DMS 273 (cell line): ENCODE measurements around the gene MMP15.
"Not testable (repeated sequence)": the region's sequence is repeated elsewhere in the genome, so short reads cannot be mapped to it uniquely, and the experiment has no call there.

Experiments
- DNase-seq: peaks from one replicate; lab custom pipeline; 2025; ENCODE audit not compliant: unreplicated experiment; lab: John Stamatoyannopoulos, UW

MMP15 gene

DNA sequence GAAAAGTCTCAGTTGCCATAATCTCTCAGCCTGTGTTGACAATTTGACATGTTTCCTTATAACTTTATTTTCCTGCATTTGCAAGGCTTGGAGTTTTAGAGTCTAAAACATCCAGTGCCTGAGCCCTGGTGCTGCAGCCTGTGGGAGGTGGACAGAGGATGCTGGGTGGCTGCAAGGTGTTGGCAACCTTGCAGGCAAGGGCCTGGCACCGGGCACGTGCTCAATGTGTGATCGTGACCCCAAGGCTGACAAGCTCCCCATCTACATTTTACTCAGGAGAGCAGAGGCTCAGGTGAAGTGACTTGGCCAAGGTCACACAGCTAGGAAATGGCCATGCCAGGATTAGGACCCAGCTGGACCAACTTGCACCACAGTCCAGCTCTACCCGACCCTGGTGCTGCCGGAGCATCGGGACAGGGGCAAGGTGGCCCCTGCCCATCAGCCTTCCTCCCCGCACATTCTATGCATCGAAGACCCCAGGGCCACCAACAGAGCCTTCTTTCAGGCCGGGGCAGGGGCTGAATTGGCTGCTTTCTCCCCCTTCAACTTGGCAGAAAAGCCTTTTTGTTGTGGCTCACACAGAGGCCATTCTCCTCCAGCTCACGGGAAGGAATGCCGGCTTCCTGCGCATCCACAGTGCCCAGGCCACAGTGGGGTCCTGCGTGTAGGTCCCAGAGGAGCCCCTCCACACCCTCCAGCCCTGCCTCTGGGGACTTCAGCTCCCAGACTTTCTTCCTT, 23.1 kb downstream of the MMP15 start:
- no peak for DNase-seq

DNA sequence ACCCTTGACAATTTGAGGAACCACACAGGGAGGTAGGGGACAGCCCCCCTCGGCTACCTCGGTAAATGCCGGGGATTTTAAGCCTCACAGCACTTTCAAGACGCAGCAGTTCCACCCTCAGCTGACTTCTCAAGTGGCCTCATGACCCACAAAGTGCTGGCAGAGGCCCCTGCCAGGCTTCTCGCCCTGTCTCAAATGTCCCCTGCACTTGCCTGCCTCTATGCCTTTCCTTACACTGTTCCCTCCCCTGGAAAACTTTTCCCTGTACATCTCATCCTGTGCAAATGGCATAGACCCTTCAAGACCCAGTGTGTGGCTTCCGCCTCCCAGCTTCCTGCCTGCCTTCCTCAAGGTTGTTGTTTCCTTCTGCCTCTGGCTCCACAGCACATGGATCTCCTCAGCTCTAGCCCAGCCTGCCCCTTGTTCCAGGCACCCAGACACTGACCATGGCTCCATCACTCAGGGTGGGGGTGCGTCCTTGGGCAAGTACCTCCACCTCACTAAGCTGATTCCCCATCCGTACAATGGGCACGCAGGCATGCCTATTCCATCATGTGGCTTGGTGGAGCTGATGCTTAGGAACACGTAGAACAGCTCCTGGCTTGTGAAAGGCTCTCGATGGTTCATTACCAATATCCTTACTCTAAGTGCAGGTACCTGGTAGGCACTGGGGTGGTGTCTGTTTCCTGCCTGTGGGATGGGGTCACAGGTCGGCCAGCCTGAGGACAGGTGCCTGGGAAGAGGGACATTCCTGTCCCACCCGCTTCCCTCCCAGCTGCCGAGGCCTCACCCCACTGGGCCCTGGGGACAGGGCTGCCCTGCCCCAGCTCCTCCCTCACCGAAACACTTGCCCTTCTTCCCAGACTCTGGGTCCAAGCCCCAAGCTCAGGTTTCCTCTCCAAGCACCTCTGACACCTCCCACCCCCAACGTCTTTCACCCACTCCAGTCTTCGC, 24.0 kb downstream of the MMP15 start:
- no peak for DNase-seq

DNA sequence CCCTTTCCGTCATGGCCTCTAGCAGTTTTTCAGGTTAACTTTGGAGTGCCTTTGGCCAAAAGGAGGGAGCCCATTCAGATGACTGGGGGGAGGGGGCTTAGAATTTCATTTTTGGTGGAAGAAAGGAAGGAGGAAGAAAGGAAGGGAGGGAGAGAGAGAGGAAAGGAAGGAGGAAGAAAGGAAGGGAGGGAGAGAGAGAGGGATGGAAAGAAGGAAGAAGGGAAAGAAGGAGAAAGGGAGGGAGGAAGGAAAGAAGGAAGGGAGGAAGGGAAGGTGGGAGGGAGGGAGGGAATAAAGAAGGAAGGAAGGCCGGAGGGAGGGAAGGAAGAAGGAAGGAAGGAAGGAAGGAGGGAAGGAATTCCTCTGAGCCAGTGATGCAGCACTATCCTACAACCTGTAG, 25.7 kb downstream of the MMP15 start:
- no peak for DNase-seq

DNA sequence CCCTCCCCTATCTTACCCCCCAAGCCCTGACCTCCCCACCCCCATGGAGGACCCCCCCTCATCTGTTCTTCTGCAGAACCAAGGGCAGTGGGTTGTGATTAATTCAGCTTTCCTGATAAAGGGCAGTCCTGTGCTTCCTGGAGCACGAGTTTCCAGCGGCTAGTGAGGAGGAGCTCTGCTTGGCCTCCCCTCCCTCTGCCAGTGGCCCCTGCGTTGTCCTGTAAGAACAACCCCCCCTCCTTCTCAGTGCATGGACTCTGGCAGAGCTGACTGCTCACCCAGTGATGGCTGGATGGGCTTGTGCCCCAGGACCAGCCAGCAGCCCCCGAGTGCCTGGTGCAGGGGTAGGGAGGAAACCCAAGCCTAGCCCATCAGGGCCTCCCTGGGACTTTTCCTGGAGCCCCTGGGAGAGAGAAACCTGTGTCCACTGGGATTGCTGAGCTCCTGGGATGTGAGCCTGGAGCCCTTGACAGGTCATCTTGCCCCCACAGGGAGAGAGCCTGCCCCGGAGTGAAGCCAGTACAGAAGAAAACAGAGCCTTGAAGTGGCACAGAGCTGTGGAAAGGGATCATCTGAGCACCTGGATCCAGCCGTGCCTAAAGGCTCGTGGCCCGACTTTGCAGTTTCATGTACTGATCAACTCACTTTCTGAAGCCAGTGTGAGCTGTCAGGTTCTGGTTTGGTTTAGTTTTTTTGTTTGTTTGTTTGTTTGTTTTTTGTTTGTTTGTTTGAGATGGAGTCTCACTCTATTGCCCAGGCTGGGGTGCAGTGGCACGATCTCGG, 26.5 kb downstream of the MMP15 start:
- DNase-seq, result no peak

DNA sequence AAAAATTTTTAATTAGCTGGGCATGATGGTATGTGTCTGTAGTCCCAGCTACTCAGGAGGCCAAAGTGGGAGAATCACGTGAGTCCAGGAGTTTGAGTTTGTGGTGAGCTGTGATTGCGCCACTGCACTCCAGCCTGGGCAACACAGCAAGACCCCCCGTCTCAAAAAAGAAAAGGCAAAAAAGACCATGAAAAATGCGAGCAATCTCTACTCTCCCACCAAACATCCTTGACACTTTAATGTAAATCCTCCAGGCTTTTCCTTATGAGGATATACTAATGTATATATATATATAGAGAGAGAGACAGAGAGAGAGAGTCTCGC, 28.1 kb downstream of the MMP15 start:
- no peak for DNase-seq

DNA sequence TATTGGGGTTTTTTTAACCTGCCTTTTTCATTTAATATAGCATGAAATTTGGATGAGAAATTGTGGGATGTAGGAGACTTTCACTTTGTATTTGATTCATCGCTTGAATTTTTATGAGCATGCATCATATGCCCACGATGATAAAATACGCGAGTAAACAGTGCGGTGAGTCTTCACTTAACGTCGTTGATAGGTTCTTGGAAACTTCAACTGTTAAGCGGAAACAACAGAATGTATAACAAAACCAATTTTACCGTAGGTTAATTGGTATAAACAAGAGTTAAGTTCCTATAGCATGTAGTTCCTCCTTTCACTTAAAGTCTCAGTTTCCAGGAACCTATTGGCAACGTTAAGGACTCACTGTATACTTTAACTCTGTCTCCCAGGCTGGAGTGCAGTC, 28.7 kb downstream of the MMP15 start:
- no peak for DNase-seq

DNA sequence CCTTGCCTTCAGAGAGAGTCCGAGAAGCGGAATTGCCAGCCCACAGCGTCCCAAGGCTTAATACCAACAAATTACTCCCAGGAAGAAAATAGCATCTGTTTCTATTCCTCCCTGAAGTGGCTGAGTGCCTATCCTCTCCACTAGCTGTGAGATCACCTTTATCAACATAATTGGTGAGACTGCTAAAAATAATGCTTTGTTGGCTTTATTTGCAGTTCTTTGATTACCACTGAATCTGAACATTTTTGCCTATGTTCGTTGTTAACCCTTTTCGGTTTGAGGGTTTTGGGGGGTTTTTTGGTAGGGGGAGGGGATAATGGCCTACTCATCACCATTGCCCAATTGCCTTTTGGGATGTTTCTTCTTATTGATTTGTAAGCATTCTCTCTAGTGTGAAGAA, 31.0 kb downstream of the MMP15 start:
- DNase-seq, result no peak

DNA sequence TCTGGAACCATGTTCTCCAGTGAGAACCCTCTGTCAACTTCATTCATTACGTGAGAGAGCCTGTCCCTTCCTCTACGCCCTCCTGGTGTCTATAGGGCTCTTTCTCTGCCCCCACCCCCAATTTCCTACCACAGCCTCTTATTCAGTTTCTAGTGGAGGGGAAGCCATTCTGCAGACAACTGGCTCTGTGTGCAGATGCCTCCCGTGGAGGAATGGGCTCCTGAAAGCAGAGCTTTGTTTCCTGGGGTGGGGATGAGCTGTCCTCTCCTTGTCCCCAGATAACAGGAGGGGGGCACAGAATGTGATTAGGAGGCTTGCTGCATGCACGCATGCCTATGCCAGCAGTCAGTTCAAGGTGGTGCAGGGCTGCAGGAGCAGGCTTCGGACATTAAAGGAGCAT, 31.6 kb downstream of the MMP15 start:
- DNase-seq, result no peak

DNA sequence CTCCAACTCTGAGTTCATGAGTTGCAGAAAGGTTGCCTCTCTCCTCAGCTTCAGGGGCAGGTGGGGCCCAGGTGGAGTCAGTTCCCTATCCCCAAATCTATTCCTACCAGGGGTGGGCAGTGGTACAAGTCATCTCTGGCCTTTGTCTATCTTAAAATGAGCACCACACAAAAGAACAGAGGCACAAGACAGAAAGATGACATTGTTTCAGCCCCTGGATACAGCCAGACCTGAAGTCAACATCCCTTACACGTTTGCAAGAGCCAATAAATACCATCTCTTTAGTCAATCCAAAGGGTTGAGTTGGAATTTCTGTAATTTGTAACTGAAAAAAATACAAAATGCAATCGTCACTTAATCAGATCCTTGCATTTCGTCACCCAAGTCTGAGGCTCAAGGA, 32.2 kb downstream of the MMP15 start:
- DNase-seq, result no peak

DNA sequence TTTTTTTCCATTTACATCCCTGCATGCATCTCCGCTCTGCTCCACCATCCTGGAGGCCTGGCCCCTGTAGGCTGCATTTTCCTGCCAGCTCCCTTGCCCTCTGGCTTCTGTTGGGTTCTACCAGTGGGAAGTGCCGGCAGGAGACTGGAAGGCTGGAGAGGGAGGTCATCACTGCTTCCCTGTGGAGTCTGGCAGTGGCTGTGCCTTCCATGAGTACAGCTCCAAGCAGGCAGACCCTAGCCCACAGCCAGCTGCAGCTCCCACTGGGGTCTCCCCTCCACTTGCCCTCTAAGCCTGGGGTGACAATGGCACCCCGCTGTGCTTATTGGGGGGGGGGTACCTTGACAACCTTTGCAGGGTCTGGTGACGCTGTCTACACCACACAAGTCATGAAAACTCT, 37.3 kb downstream of the MMP15 start:
- DNase-seq, result no peak

DNA sequence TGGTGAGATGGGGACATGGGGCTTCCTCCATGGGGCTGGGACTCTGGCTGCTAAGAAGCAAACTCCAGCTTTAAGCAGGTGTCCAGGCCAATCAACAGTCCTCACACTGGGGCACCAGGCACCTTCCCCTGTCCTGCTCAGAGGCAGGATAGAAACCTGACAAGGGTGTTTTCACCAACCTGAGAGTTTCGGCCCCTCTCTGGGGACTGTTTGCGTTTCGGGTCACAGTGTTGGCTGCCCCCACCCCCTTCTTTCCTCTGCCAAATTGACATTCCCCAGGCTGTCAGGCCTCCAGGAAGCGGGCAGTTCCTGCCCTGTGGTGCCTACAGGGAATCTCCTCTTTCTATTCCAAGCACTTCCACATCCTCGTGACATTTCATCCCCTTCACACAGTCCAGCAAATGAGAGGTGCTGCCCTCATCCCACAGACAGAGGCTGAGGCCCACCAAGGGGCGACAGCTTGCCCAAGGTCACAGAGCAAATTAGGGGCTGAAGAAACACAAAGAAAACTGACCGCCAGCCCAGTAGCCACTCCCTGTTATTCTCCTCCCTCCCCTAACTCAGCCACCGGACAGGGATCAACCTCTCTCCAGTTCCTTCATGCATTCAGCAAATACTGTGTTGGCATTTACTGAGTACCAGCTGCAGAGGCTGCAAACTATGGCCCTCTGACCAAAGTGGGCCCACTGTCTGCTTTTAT, 38.0 kb downstream of the MMP15 start:
- no peak for DNase-seq

DNA sequence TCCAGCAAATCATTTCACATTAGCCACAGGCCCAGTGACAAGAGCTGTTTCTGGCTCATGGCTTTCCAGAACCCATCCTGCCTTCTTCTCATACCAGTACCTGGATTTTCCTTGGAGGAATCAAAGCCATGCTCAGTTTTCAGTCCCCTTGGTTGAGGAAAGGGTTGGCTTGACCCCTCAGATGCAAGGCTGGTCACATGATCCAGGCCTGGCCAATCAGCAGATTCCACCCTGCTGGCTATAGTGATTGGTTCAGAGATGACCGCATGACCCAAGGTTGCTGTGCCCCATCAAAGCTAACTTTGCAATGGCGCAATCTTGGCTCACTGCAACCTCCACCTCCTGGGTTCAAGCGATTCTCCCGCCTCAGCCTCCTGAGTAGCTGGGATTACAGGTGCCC, 45.0 kb downstream of the MMP15 start:
- no peak for DNase-seq

DNA sequence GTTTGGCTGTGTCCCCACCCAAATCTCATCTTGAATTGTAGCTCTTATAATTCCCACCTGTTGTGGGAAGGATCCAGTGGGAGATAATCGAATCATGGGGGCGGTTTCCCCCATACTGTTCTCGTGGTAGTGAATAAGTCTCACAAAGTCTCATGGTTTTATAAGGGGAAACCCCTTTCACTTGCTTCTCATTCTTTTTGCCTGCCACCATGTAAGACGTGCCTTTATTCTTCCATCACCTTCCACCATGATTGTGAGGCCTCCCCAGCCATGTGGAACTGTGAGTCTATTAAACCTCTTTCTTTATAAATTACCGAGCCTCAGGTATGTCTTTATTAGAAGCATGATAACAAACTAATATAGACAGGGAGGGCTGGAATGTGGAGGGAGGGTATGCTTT, 46.6 kb downstream of the MMP15 start:
- not testable (repeated sequence) for DNase-seq

DNA sequence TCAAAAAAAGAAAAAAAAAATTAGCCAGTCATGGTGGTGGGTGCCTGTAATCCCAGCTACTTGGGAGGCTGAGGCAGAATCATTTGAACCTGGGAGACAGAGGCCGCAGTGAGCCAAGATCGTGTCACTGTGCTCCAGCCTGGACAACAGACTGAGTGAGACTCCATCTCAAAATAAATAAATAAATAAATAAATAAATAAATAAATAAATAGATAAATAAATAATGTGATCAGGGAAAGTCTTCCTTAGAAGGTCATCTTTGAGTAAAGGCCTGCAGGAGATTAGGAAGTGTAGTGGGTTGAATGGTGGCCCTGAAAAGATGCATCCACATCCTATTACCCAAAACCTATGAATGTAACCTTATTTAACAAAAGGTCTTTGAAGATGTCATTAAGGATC, 47.5 kb downstream of the MMP15 start:
- not testable (repeated sequence) for DNase-seq

DNA sequence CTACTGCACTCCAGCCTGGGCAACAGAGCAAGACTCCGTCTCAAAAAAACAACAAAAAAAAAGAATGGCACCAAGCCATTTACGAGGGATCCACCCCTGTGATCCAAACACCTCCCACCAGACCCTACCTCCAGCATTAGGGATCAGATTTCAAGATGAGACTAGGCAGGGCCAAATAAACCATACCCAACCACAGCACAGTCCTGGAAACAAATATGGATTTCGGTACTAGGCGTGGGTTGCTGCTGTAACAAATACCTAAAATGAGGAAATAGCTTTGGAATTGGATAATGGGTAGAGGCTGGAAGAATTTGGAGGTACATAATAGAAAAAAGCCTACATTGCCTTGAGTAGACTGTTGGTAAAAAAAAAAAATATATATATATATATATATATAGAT, 49.1 kb downstream of the MMP15 start:
- no peak for DNase-seq

DNA sequence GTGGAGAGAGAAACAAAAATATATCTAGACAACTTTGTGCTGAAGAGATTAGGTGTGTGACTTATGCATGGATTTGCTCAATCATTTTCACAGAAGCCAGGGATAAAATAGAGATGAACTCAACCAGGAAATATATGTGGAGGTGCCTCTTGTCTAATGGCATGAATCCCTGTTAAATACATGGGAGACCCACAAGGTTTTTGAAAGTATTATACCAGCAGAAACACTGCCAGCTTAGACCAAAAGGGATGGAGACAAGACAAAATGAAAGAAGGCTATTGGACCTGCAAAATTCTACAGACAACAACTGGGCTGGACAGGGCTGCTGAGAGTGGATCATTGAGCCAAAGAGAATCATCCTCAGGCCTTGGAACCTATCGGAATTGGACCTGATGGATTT, 51.0 kb downstream of the MMP15 start:
- no peak for DNase-seq

DNA sequence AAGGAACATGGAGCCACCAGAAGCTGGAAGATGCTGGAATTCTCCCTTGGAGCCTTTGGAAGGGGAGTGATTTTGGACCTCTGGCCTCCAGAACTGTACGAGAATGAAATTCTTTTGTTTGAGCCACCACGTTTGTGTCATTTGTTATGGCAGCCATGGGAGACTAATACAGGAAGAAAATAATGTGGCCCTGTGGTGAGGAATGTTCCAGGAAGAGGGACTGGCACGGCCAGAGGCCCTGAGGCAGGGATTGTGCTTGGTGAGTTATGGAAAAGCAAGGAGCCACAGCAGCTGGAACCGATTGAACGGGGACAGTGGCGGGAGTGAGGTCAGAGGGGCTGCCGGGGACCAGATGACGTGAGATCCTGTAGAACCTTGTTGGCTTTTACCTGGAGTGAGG, 52.2 kb downstream of the MMP15 start:
- DNase-seq, result no peak

DNA sequence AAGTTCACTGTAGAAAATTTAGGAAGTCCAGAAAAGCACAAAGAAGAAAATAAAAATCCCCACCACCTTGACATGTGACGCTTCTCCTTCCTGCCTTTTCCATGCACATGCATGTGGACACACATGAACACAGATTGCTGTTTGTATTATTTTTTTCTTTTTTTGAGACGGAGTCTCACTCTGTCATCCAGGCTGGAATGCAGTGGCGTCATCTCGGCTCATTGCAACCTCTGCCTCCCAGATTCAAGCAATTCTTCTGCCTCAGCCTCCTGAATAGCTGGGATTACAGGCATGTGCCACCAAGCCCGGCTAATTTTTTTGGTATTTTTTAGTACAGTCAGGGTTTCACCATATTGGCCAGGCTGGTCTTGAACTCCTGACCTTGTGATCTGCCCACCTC, 55.1 kb downstream of the MMP15 start:
- DNase-seq, result not testable (repeated sequence)

DNA sequence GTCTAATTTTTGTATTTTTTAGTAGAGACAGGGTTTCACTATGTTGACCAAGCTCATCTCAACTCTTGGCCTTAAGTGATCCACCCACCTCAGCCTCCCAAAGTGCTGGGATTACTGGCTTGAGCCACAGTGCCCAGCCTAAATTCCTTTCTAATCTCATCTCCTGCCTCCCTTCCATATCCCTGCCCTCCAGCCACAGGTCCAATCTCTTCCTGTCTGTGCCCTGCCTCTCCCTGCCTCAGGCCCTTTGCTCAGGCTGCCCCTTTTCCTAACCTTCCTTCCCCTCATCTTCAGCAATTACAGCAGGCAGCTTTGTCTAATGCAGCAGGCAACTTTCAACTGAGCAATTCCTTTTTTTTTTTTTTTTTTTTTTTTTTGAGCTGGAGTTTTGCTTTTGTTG, 56.8 kb downstream of the MMP15 start:
- no peak for DNase-seq

DNA sequence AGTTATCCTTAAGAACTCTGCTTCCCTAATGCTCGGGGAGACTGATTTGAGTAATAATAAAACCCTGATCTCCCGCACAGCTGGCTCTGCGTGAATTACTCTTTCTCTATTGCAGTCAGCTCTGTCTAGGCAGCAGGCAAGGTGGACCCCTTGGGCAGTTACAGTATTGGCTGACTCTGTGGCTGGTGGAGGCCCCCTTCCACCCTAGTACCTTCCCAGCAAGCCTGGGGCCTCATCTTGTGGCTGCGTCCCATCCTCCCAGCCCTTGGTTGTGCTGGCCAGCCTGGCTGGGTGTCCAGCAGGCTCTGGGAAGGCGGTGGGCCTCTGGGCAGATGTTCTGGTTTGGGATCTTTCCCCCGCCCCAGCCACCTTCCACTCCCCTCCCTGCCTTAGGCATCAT, 59.1 kb downstream of the MMP15 start:
- no peak for DNase-seq

DNA sequence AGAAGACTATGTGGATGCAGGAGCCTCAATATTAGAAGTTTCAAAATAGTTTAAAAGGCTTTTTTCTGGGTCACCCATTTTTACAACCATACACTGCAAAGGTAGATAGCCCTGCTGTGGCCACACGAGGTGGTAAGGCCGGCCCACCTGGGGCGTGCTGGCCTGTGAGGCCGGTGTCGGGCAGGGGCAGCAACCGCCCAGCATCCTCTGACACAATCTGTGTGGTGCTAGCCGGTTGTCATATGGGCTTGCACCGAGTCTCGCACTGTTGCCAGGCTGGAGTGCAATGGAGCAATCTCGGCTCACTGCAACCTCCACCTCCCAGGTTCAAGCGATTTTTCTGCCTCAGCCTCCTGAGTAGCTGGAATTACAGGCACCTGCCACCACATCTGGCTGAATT, 59.6 kb downstream of the MMP15 start:
- DNase-seq, result no peak
